SK-N-SH (cell line): ENCODE results near the gene ANKRD18A.
"Not testable (repeated sequence)": the region's sequence is repeated elsewhere in the genome, so short reads cannot be mapped to it uniquely, and the experiment has no call there.

Experiments
- CTCF ChIP-seq: fragments of 200-600 bp; sonication (generic); IDR thresholded peaks from 2 replicates; pipeline ENCODE4 v1.6.1; 2017; ENCODE audit warnings: antibody characterized with exemption, mild to moderate bottlenecking, moderate library complexity
- EP300 ChIP-seq, 2 experiments: IDR thresholded peaks; 2 replicates each; pipeline versions ENCODE4 v1.4.0 to v1.6.1; 2012; ENCODE audit warnings: borderline replicate concordance in 1 of 2, low read depth in 1 of 2, low read length in 1 of 2
- GATA2 ChIP-seq: sonication (generic); formaldehyde crosslinking; IDR thresholded peaks from 2 replicates; pipeline ENCODE4 v1.5.0; 2020; ENCODE audit warnings: mild to moderate bottlenecking, missing genetic modification reagents
- TCF12 ChIP-seq: IDR thresholded peaks from 2 replicates; pipeline ENCODE4 v1.4.0; 2012

GRCh38 chr9:38553019-38553418, 67.4 kb downstream of the ANKRD18A start:
- not testable (repeated sequence) for TF ChIP-seq CTCF; EP300 (IDR thresholded peaks at IDR 0.05; ENCODE audit: borderline replicate concordance in 1 of 2, low read depth in 1 of 2, low read length in 1 of 2); GATA2 (CRISPR knock-in tag); TCF12
